ENCODE data around the gene PPP1R16B.

The PPP1R16B gene

DNA sequence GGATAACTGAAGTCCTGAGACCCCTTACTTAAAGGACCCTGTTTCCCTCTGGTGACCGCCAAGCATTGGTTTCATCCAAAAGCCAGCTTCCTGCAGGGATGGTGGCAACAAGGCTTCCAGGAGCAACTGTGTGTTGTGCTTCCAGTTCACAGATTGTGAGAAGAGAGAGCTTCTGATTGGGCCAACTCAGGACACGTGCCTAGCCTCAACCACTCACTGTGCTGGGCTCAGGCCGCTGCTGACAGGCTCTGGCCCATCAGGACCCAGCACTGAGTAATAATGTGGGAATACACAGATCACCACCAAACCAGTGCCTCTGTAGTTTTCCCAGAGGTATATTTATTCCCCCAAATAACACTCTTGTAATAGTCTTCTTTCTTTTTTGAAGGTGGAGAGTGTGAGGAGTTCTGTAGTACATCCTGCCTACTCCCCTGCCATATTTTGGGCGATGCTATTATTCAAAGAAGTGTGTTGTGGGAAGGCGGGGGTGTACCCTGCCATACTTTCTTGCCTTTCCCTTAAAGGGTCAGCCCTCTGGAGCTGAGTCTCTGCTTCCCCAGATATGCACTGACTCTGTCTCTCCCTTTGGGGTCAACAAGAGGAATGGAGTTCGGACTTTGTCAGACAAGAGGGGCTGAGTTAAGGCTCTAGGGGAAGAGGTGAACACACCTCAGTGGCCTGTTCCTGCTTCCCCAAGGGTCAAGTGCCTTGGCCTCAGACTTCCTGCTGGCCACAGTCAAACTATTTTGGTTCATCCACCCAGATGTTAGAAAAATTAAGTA, 23.2 kb downstream of the PPP1R16B start:
- DNase-seq, result no peak

GRCh38 chr20:38829296-38829875, 23.9 kb downstream of the PPP1R16B start:
- DNase-seq, result no peak

DNA sequence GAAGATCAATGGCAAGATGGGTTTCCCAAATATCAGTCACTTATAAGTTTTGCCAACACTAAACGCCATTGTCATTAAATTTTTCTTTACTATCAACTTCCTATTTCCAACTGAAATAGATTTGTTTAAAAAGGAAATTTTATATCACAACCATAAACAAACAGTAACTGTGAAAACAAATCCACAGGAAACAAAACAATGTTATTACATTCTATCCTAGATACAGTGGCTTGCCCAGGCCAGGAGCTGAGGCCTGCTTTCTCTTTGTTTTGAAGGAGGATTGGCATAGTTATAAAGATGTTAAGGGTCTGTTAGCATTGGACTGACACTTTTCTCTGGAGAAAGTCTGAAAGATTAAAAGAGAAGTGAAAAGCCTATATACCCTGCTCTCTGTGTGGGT, 24.9 kb downstream of the PPP1R16B start:
- DNase-seq, result no peak

GRCh38 chr20:38831049-38831691, 25.7 kb downstream of the PPP1R16B start:
- no peak for DNase-seq

- no peak for DNase-seq
Observed at GRCh38 chr20:38831995-38832620, 26.6 kb downstream of the PPP1R16B start.

- DNase-seq, result no peak
Observed at GRCh38 chr20:38833154-38833856, 27.8 kb downstream of the PPP1R16B start.

GRCh38 chr20:38833857-38834164, 28.3 kb downstream of the PPP1R16B start:
- DNase-seq, result no peak

DNA sequence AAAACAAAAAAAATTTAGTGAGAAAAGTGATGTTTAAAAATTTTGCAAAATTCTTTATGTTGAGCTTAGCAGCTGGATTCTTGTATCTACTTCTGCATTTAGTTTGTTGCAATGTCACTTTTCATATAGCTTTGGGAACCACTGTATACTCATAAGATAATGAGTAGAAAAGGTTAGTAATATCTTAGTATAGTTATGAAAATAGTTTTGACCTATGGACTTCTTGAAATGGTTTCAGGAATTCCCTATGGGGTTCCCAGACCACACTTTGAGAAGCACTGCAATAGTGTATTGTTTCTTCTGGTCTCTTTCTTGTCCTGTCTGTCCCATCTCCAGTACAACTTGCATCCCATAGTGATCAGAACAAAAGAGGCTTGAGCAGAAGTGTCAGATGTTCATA, 29.4 kb downstream of the PPP1R16B start:
- no peak for DNase-seq

GRCh38 chr20:38835792-38836191, 30.3 kb downstream of the PPP1R16B start:
- no peak for DNase-seq

GRCh38 chr20:38836991-38837390, 31.5 kb downstream of the PPP1R16B start:
- DNase-seq, result no peak

- no peak for DNase-seq
Observed at GRCh38 chr20:38838326-38838725, 32.8 kb downstream of the PPP1R16B start.

DNA sequence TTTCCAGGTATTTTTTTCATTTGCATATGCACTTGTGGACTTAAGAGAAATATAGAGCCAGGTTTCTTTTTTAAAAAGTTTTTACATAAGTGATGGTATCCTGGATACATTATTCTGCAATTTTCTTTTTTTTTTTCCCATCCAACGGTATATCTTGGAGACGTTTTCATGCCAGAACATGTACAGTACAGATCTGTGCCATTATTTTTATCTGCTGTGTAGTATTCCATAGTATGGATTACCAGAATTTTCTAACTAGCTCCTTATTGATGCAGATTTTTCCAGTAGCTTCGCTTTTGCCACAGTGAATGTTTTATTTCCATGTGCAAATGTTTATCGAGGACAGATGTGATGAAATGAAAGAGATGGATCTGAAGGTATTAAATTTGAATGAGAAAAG, 34.1 kb downstream of the PPP1R16B start:
- no peak for DNase-seq

DNA sequence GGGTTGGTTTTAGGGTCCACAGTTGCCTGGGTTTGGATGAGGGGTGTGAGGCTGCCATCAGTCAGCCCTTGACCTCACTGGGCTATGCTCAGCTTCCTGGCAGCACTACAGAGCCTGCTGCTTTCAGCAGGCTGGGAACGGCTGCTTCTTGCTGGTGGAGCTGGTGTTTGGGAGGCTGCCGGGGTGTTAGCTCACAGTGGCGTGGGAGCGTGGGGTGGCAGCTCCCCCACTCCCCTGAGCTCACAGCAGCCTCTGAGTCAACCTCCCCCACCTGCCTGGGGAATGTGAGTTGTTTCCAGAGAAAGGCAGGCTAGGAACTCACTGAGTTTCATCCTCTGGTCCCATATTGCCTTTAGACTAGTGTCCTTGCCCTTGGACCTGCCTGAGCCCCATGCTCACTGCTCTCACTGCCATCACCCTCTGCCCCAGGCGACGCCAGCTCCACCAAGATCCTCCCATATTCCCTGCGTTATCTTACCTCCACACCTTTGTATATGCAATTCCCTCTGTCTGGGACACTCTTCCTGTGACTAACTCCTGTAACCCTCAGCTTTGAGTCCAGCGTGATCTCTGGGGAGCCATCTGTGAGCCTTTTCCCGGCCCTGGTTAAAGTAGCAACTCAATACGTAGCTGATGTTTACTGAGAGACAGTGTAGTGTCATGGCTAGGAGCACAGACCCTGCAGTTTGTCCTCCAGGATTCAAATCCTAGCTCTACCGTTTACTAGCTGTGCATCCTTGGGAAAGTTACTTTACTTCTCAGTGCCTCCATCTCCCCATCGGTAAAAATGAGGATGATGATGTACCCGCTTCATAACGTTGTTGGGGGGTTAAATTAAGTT, 34.8 kb downstream of the PPP1R16B start:
- no peak for DNase-seq

DNA sequence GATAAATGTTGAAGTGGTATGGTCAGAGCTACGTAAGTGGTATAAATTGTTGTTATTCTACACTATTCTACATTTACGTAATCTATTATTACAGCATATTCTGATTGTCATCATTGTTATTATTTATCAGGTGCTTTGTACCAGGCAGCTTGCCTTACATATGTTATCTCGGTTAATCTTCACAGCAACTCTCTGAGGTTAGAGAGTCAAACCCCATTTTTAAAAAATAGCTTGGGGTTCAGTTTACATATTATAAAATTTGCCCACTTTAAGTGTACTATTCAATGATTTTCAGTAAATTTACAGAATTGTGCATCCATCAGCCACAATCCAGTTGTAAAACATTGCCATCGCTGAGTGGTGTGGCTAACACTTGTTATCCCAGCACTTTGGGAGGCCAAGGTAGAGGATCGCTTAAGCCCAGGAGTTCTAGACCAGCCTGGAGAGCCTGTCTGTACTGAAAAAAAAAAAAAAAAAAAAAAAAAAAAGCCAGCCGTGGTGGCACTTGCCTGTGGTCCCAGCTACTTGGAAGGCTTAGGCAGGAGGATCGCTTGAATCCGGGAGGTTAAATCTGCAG, 35.5 kb downstream of the PPP1R16B start:
- no peak for DNase-seq

GRCh38 chr20:38841570-38841969, 36.1 kb downstream of the PPP1R16B start:
- no peak for DNase-seq

- DNase-seq, result no peak
Observed at GRCh38 chr20:38842026-38842425, 36.5 kb downstream of the PPP1R16B start.

GRCh38 chr20:38842558-38842981, 37.1 kb downstream of the PPP1R16B start:
- DNase-seq, result no peak

- no peak for DNase-seq
Observed at GRCh38 chr20:38843346-38843745, 37.8 kb downstream of the PPP1R16B start.

DNA sequence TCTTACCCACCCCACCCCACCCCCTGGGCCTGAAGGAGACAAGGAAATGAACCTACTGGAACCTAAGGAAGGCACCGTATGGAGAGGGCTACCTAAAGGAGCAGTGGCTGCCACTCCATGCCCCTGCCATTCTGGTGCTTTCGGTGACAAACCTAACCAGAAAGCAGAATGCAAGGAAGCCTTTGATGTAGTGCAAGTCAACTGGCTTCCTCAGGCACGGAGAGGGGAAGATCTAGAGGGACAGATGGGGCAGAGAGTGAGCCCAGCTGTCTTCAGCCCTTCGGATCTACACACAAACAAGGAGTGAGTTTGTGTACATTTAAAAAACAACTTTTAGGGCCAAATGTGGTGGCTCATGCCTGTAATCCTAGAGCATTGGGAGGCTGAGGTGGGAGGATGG, 39.5 kb downstream of the PPP1R16B start:
- DNase-seq, result no peak

GRCh38 chr20:38847840-38848239, 42.3 kb downstream of the PPP1R16B start:
- DNase-seq, result no peak

- no peak for DNase-seq
Observed at GRCh38 chr20:38853759-38854158, 48.3 kb downstream of the PPP1R16B start.

DNA sequence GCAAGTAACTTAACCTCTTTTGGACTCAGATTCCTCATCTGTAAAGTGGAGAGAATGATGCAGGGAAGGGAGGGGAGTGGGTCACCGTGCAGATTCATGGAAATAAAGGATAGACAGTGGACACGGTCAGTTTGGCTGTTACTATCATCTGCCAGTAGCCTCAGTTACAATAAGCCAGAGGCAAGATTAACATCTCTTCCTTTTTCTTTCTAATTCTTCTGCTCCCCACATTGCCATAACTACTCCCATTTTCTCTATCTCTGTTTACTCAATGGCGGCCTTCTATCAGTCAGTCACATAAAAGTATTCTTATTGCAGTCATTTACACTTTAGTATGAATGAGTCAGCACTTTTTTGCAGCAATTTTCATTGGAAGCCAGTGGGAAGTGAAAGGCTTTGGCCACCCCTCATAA, 49.2 kb downstream of the PPP1R16B start:
- DNase-seq, result no peak
